GM21515 (cell line): ENCODE results near the gene NSFL1C.

Experiments used
- ATAC-seq: cut with Tn5 transposase; IDR thresholded peaks from one replicate; pipeline ENCODE4 v1.9.1; 2021; ENCODE audit not compliant: unreplicated experiment

Gene NSFL1C

DNA sequence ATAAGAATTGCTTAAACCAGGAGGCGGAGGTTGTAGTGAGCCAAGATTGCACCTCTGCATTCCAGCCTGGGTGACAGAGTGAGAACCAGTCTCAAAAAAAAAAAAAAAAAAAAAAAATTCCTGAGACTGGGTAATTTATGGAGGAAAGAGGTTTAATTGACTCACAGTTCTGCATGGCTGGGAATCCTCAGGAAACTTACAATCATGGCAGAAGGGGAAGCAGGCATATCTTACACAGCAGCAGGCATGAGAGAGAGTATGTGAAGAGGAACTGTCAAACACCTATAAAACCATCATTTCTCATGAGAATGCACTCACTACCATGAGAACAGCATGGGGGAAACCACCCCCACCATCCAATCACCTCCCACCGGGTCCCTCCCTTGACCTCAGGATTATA lies 72.0 kb downstream of the NSFL1C start:
- no peak for ATAC-seq

DNA sequence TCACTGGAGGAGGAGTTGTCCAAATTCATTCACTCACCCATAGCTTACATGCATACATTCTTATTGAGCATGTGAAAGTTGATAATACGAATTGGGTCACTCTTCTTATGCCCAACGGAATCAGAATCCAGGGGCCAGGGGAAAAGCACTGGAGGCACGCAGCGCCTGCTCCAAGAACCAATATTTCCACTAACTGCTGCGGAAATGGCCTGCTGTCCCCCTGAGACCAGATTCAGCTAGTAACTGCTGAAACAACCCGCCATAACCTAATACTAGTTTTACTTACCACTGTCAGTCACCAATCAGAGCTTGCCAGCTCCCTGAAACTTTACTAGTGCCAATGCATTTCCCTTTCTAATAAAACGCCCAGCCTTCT lies 73.2 kb downstream of the NSFL1C start:
- ATAC-seq = no peak

- ATAC-seq = peak; percentile 86
Measured at GRCh38 chr20:1392693-1393506, 73.7 kb downstream of the NSFL1C start, which contains the start of gene FKBP1A. TSS of gene FKBP1A (minus strand) at chr20:1393054. CDS start at chr20:1392998, 56 bp downstream.

- peak; percentile 27 for ATAC-seq
Measured at GRCh38 chr20:1392443-1392692, 74.3 kb downstream of the NSFL1C start.
